Measurements from ENCODE around the gene NHEJ1.
A peak's percentile ranks its signal among the peaks of the same experiment; 100 is the strongest.

NHEJ1 gene

GRCh38 chr2:219084791-219085190 is 75.8 kb downstream of the NHEJ1 start:
- no peak for DNase-seq

GRCh38 chr2:219082332-219082958 is 78.2 kb downstream of the NHEJ1 start:
- no peak for DNase-seq

GRCh38 chr2:219081701-219082331 is 78.8 kb downstream of the NHEJ1 start:
- DNase-seq = no peak

GRCh38 chr2:219081096-219081495 is 79.5 kb downstream of the NHEJ1 start:
- no peak for DNase-seq

GRCh38 chr2:219079417-219079816 is 81.2 kb downstream of the NHEJ1 start:
- DNase-seq = no peak

GRCh38 chr2:219078951-219079350 is 81.7 kb downstream of the NHEJ1 start:
- no peak for DNase-seq

- no peak for DNase-seq
These were observed 82.5 kb downstream of the NHEJ1 start for GRCh38 chr2:219078126-219078525.

- DNase-seq = no peak
These were observed 84.4 kb downstream of the NHEJ1 start for GRCh38 chr2:219076253-219076652.

GRCh38 chr2:219073413-219074129 is 87.0 kb downstream of the NHEJ1 start:
- peak in 1 of 2 donors; percentile 18 for DNase-seq

GRCh38 chr2:219072741-219073250 is 87.8 kb downstream of the NHEJ1 start:
- no peak for DNase-seq

- DNase-seq = no peak
These were observed 89.3 kb downstream of the NHEJ1 start for GRCh38 chr2:219071131-219071816.

GRCh38 chr2:219065484-219065883 is 95.1 kb downstream of the NHEJ1 start:
- no peak for DNase-seq

GRCh38 chr2:219062081-219062480 is 98.5 kb downstream of the NHEJ1 start:
- no peak for DNase-seq

GRCh38 chr2:219060821-219061791 is 99.5 kb downstream of the NHEJ1 start, which contains the start of gene IHH:
Gene IHH (minus strand): TSS chr2:219060921. CDS start chr2:219060467, 454 bp downstream.
- DNase-seq = no peak

GRCh38 chr2:219059725-219060682 is 100.6 kb downstream of the NHEJ1 start:
- DNase-seq = no peak

- no peak for DNase-seq
These were observed 101.3 kb downstream of the NHEJ1 start for GRCh38 chr2:219059375-219059724.

GRCh38 chr2:219058541-219059374 is 101.9 kb downstream of the NHEJ1 start:
- no peak for DNase-seq

- DNase-seq = peak; percentile 76 to 82
These were observed 102.7 kb downstream of the NHEJ1 start for GRCh38 chr2:219057709-219058540.
